Stimulated activated naive CD8-positive, alpha-beta T cell treated with anti-CD3 and anti-CD28 coated beads, Interleukin-15, Interleukin-2, amounts not matched to agents 100 U/mL and 50 U/mL, for 24 hours (primary cell): ENCODE measurements around the gene PLPPR4.
"Not testable (repeated sequence)": the region's sequence is repeated elsewhere in the genome, so short reads cannot be mapped to it uniquely, and the experiment has no call there.

Experiments
- ATAC-seq: fragments of 150-1000 bp; cut with Tn5 transposase; one replicate; pipeline ENCODE4 v1.10.0; 2021
- DNase-seq: peaks from one replicate; pipeline ENCODE4 v3.0.0; 2021

Gene PLPPR4

GRCh38 chr1:99269321-99269720 lies 5.0 kb downstream of the PLPPR4 start:
- ATAC-seq: no peak

GRCh38 chr1:99270646-99271045 lies 6.4 kb downstream of the PLPPR4 start:
- ATAC-seq: no peak

More at GRCh38 chr1:99269321-99269720, 5.0 kb downstream of the PLPPR4 start:
- DNase-seq: no peak

GRCh38 chr1:99271249-99271648 lies 7.0 kb downstream of the PLPPR4 start:
- ATAC-seq: no peak
- no peak for DNase-seq

More at GRCh38 chr1:99270646-99271045, 6.4 kb downstream of the PLPPR4 start:
- DNase-seq: no peak

GRCh38 chr1:99277066-99277465 lies 12.8 kb downstream of the PLPPR4 start:
- ATAC-seq: no peak
- DNase-seq: no peak

GRCh38 chr1:99279525-99279924 lies 15.2 kb downstream of the PLPPR4 start:
- ATAC-seq (no peak), DNase-seq (no peak)

- DNase-seq: no peak
- ATAC-seq: no peak
These were observed 16.8 kb downstream of the PLPPR4 start for GRCh38 chr1:99281105-99281504.

- no peak for ATAC-seq
These were observed 18.2 kb downstream of the PLPPR4 start for GRCh38 chr1:99282536-99282935.

GRCh38 chr1:99283521-99283920 lies 19.2 kb downstream of the PLPPR4 start:
- ATAC-seq, DNase-seq: not testable (repeated sequence)

More at GRCh38 chr1:99282536-99282935, 18.2 kb downstream of the PLPPR4 start:
- no peak for DNase-seq

GRCh38 chr1:99292886-99293285 lies 28.6 kb downstream of the PLPPR4 start:
- no peak for ATAC-seq

GRCh38 chr1:99297923-99298322 lies 33.6 kb downstream of the PLPPR4 start:
- DNase-seq (no peak), ATAC-seq (no peak)

More at GRCh38 chr1:99292886-99293285, 28.6 kb downstream of the PLPPR4 start:
- DNase-seq: no peak

- ATAC-seq (no peak), DNase-seq (no peak)
These were observed 40.5 kb downstream of the PLPPR4 start for GRCh38 chr1:99304725-99305282.

- no peak for DNase-seq
- ATAC-seq: no peak
These were observed 41.3 kb downstream of the PLPPR4 start for GRCh38 chr1:99305626-99306025.

GRCh38 chr1:99306056-99306455 lies 41.8 kb downstream of the PLPPR4 start:
- DNase-seq (no peak), ATAC-seq (no peak)

- ATAC-seq: no peak
- no peak for DNase-seq
These were observed 42.4 kb downstream of the PLPPR4 start for GRCh38 chr1:99306644-99307043.

- DNase-seq (no peak), ATAC-seq (no peak)
These were observed 51.0 kb downstream of the PLPPR4 start for GRCh38 chr1:99315305-99315704.

GRCh38 chr1:99326215-99326949 lies 62.1 kb downstream of the PLPPR4 start:
- DNase-seq: no peak
- no peak for ATAC-seq

- no peak for ATAC-seq
These were observed 63.1 kb downstream of the PLPPR4 start for GRCh38 chr1:99327357-99327756.

GRCh38 chr1:99328171-99328570 lies 63.9 kb downstream of the PLPPR4 start:
- ATAC-seq (no peak), DNase-seq (no peak)

More at GRCh38 chr1:99327357-99327756, 63.1 kb downstream of the PLPPR4 start:
- no peak for DNase-seq

- ATAC-seq (no peak), DNase-seq (no peak)
These were observed 66.8 kb downstream of the PLPPR4 start for GRCh38 chr1:99331083-99331482.

GRCh38 chr1:99331636-99332035 lies 67.3 kb downstream of the PLPPR4 start:
- ATAC-seq (no peak), DNase-seq (no peak)

GRCh38 chr1:99332561-99332960 lies 68.3 kb downstream of the PLPPR4 start:
- no peak for DNase-seq
- no peak for ATAC-seq

- DNase-seq (no peak), ATAC-seq (no peak)
These were observed 70.7 kb downstream of the PLPPR4 start for GRCh38 chr1:99334991-99335390.

- DNase-seq (no peak), ATAC-seq (no peak)
These were observed 82.9 kb downstream of the PLPPR4 start for GRCh38 chr1:99347041-99347684.
